ENCODE results near the gene TSHZ3.

TSHZ3 gene

DNA sequence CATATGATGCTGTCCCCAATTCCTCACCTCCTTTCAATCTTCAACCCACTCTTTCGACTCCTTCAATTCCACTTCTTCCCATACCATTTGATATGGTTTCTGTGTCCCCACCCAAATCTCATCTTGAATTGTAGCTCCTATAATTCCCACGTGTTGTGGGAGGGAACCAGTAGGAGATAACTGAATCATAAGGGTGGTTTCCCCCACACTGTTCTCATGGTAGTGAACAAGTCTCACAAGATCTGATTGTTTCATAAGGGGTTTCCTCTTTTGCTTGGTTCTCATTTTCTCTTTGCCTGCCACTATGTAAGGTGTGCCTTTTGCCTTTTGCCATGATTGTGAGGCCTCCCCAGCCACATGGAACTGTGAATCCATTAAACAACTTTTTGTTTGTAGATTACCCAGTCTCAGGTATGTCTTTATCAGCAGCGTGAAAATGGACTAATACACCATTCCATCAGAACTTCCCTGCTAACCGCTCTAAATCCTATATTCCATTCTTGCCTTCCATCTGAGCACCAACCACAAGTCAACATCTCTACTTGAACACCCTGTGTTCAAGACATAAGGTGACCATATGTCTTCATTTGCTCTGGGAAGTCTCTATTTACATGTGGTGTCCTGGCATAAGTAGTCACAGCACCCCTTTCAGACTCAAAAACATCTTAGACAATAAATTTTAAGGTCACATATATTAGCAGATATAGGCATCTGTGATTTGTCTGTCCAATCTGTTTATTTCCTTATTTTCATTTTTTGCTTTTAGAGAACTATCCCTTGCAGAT is 122.9 kb downstream of the TSHZ3 start:
- no peaks in the 10 kb centered on the region for H3K79me2 ChIP-seq (ENCODE audit: control insufficient read depth, insufficient read depth, low read length, unreplicated experiment)
- no peaks in the 10 kb centered on the region for H3K27me3 ChIP-seq (ENCODE audit: insufficient read depth, low read length)
- no peaks in the 10 kb centered on the region for H3K36me3 ChIP-seq (ENCODE audit: insufficient read depth, low read length)
- no peak overlapping the region for H3K4me3 ChIP-seq (ENCODE audit: low read depth, low read length)
- no peak overlapping the region for H2AFZ ChIP-seq (ENCODE audit: low read length, unreplicated experiment)
- peaks cover 9% of the 10 kb centered on the region for H3K4me1 ChIP-seq (ENCODE audit: control insufficient read depth, insufficient read depth, low read length, unreplicated experiment)
- H3K27ac ChIP-seq (ENCODE audit: low read depth, low read length) = no peak overlapping the region

Measured in ACC112 (cell line).